Mucosa of descending colon (tissue), 3 donors: ENCODE measurements around the gene GFAP. TPM values are rescaled to one million over a fixed set of nuclear protein-coding genes. Genes with fewer than 3 reads are reported as not detected.

Experiments used
- ATAC-seq: fragments of 200-7000 bp; cut with Tn5 transposase; one replicate; pipeline ENCODE4 v1.9.1; 2020; ENCODE audit warnings: mild to moderate bottlenecking, moderate library complexity
- DNase-seq, 3 donors: peaks; one replicate each; pipeline ENCODE4 v3.0.0-alpha.2; 2020
- H3K36me3 ChIP-seq: fragments of 200-600 bp; one replicate; pipeline ENCODE4 v1.8.0; 2021; ENCODE audit warnings: low read depth, mild to moderate bottlenecking
- H3K4me1 ChIP-seq: fragments of 200-600 bp; one replicate; pipeline ENCODE4 v1.8.0; 2021; ENCODE audit warnings: low read depth, mild to moderate bottlenecking
- H3K4me3 ChIP-seq: fragments of 200-600 bp; one replicate; pipeline ENCODE4 v1.8.0; 2021; ENCODE audit warnings: mild to moderate bottlenecking
- H3K9me3 ChIP-seq: fragments of 200-600 bp; one replicate; pipeline ENCODE4 v1.8.0; 2021; ENCODE audit warnings: mild to moderate bottlenecking
- CTCF ChIP-seq: fragments of 200-600 bp; IDR thresholded peaks from one replicate; pipeline ENCODE4 v1.8.0; 2022; ENCODE audit warnings: antibody characterized with exemption, mild to moderate bottlenecking
- intact Hi-C, 2 donors: fragments of 100-400 bp; cut with DNase I in 1 of 2; cut with micrococcal nuclease in 1 of 2; formaldehyde crosslinking; loops; one replicate each; pipeline versions ENCODE4 v1.11.0 to v1.11.1; 2022; cut with DNase I, micrococcal nuclease
- total RNA-seq, 3 donors: library from RNA; stranded (reverse); fragmentation: NEBNext Ultra II Directional in 2 of 3; extraction: Animal tissue kit (Norgen Biotek cat#: 25700) in 2 of 3; gene quantifications; one replicate each; pipeline versions ENCODE4 v1.2.1 to v1.2.4, GENCODE V29; 2021 to 2023
- donor health status: DM: no; HTN: no; CAD: no; lungs with moderate emphysema.
- donor health status: DM: no; HTN: no; CAD: no.
- donor health status: DM: no; HTN: yes; CAD: no.

GFAP gene
- total RNA-seq, 3 donors from 2014 or later, result 0.23 to 0.47 TPM; not detected in 1

- Histone ChIP-seq H3K4me1 (peaks cover 6% of the 10 kb centered on the region), H3K4me3 (no peak overlapping the region), H3K36me3 (no peaks in the 10 kb centered on the region), H3K9me3 (no peaks in the 10 kb centered on the region)
- DNase-seq, result peak in 2 of 3 donors; percentile 75 to 76
- peak; percentile 39 for TF ChIP-seq CTCF
- peak; percentile 81 for ATAC-seq
- intact Hi-C loops, result no loop called here
Observed at GRCh38 chr17:44911133-44912001, 3.9 kb downstream of the GFAP start.

- H3K4me3 ChIP-seq, result no peak overlapping the region
- no peaks in the 10 kb centered on the region for H3K9me3 ChIP-seq
- ATAC-seq, result no peak
- no peak for DNase-seq
- H3K36me3 ChIP-seq, result no peaks in the 10 kb centered on the region
- H3K4me1 ChIP-seq, result peaks cover 13% of the 10 kb centered on the region
- no peak for TF ChIP-seq CTCF
- intact Hi-C loops, result no loop called here
Observed at GRCh38 chr17:44910231-44911106, 4.8 kb downstream of the GFAP start.

- H3K4me3 ChIP-seq, result no peak overlapping the region
- ATAC-seq (no peak), DNase-seq (no peak)
- H3K36me3 ChIP-seq, result no peaks in the 10 kb centered on the region
- no peaks in the 10 kb centered on the region for H3K9me3 ChIP-seq
- peaks cover 13% of the 10 kb centered on the region for H3K4me1 ChIP-seq
- intact Hi-C loops, result no loop called here
- no peak for TF ChIP-seq CTCF
Observed at GRCh38 chr17:44909681-44910144, 5.6 kb downstream of the GFAP start.

- TF ChIP-seq CTCF, result no peak
- ATAC-seq, result no peak
- H3K9me3 ChIP-seq, result no peaks in the 10 kb centered on the region
- no peak overlapping the region for H3K4me3 ChIP-seq
- peaks cover 13% of the 10 kb centered on the region for H3K4me1 ChIP-seq
- no peak for DNase-seq
- intact Hi-C loops, result no loop called here
- H3K36me3 ChIP-seq, result no peaks in the 10 kb centered on the region
Observed at GRCh38 chr17:44908761-44909326, 6.5 kb downstream of the GFAP start.

GRCh38 chr17:44907729-44908470 is 7.4 kb downstream of the GFAP start:
- Histone ChIP-seq H3K4me1 (peaks cover 13% of the 10 kb centered on the region), H3K4me3 (no peak overlapping the region), H3K9me3 (no peaks in the 10 kb centered on the region), H3K36me3 (no peaks in the 10 kb centered on the region)
- intact Hi-C loops, result no loop called here
- ATAC-seq, result no peak
- TF ChIP-seq CTCF, result no peak
- no peak for DNase-seq
